IMR-90 (cell line): ENCODE measurements around the gene ADAM12. TPM values are rescaled to one million over a fixed set of nuclear protein-coding genes. Genes with fewer than 3 reads are reported as not detected.

Experiments used
- ATAC-seq: fragments of 200-7000 bp; cut with Tn5 transposase; 2 replicates; pipeline ENCODE4 v1.9.1; 2020; ENCODE audit warnings: low read depth, mild to moderate bottlenecking, moderate library complexity
- BruUV-seq: library from RNA; stranded (reverse); fragments of 400-500 nt; replicated peaks from 2 replicates; lab custom pipeline; 2021; lab: Mats Ljungman, UMichigan
- CTCF ChIA-PET: fragments of 300-600 bp; formaldehyde crosslinking; extraction: SDS; loops from one replicate; lab custom pipeline; 2021; ENCODE audit warnings: antibody characterized with exemption; lab: Yijun Ruan, JAX
- POLR2A ChIA-PET: fragments of 300-600 bp; sonication (Branson Sonifier 250); formaldehyde crosslinking; loops from one replicate; lab custom pipeline; 2022; ENCODE audit warnings: antibody characterized with exemption; ENCODE audit not compliant: unreplicated experiment; lab: Charles Lee
- DNase-seq: peaks from one replicate; pipeline ENCODE4 v3.0.0; 2013
- H2AFZ ChIP-seq: replicated peaks from 2 replicates; pipeline ENCODE3; 2013; ENCODE audit warnings: low read length, mild to moderate bottlenecking; ENCODE audit not compliant: poor library complexity
- H2AK5ac ChIP-seq: 2 replicates; pipeline ENCODE4 v1.6.1; 2013; ENCODE audit warnings: low read depth, low read length, inconsistent platforms
- H2AK9ac ChIP-seq: replicated peaks from 2 replicates; pipeline ENCODE3; 2013; ENCODE audit warnings: mild to moderate bottlenecking, low read depth, low read length, moderate library complexity; ENCODE audit not compliant: poor library complexity
- H2BK120ac ChIP-seq: 2 replicates; pipeline ENCODE4 v1.6.1; 2013; ENCODE audit warnings: low read depth, low read length, inconsistent platforms
- H2BK15ac ChIP-seq: 3 replicates; pipeline ENCODE4 v1.6.1; 2013; ENCODE audit warnings: low read depth, low read length, inconsistent platforms
- H2BK20ac ChIP-seq: 2 replicates; pipeline ENCODE4 v1.6.1; 2013; ENCODE audit warnings: low read depth, mild to moderate bottlenecking, inconsistent platforms, low read length, moderate library complexity
- H2BK5ac ChIP-seq: 2 replicates; pipeline ENCODE4 v1.6.1; 2013; ENCODE audit warnings: mild to moderate bottlenecking, low read depth, low read length, inconsistent platforms; ENCODE audit not compliant: poor library complexity, severe bottlenecking
- H3K14ac ChIP-seq: replicated peaks from 2 replicates; pipeline ENCODE4 v1.6.1; 2013; ENCODE audit warnings: low read depth, low read length, inconsistent platforms
- H3K18ac ChIP-seq: 2 replicates; pipeline ENCODE4 v1.6.1; 2013; ENCODE audit warnings: low read depth, low read length, control low read depth
- H3K23ac ChIP-seq: 2 replicates; pipeline ENCODE4 v1.6.1; 2013; ENCODE audit warnings: low read depth, low read length, inconsistent platforms
- H3K27ac ChIP-seq: 2 replicates; pipeline ENCODE4 v1.5.1; 2013; ENCODE audit warnings: mild to moderate bottlenecking, control low read depth, low read length; ENCODE audit not compliant: insufficient read depth
- H3K27me3 ChIP-seq: 2 replicates; pipeline ENCODE4 v1.6.1; 2013; ENCODE audit warnings: low read length; ENCODE audit not compliant: control insufficient read depth, insufficient read depth
- H3K36me3 ChIP-seq: 2 replicates; pipeline ENCODE4 v1.6.1; 2013; ENCODE audit warnings: low read length, mixed read lengths; ENCODE audit not compliant: control insufficient read depth, insufficient read depth
- H3K4ac ChIP-seq: 2 replicates; pipeline ENCODE4 v1.6.1; 2013; ENCODE audit warnings: low read depth, low read length, inconsistent platforms
- H3K4me1 ChIP-seq: 2 replicates; pipeline ENCODE4 v1.6.1; 2013; ENCODE audit warnings: low read length, mixed read lengths; ENCODE audit not compliant: control insufficient read depth, insufficient read depth
- H3K4me2 ChIP-seq: 2 replicates; pipeline ENCODE4 v1.6.1; 2013; ENCODE audit warnings: low read depth, mild to moderate bottlenecking, control low read depth, low read length, moderate library complexity
- H3K4me3 ChIP-seq: 2 replicates; pipeline ENCODE4 v1.5.1; 2013; ENCODE audit warnings: low read depth, mild to moderate bottlenecking, control low read depth, low read length, moderate library complexity; ENCODE audit not compliant: insufficient read depth
- H3K56ac ChIP-seq: 2 replicates; pipeline ENCODE4 v1.6.1; 2013; ENCODE audit warnings: low read length, inconsistent platforms; ENCODE audit not compliant: insufficient read depth; ENCODE audit errors: extremely low read depth
- H3K79me1 ChIP-seq, 2 experiments: 2 replicates each; pipeline ENCODE4 v1.6.1; 2013; ENCODE audit warnings: low read length in 2 of 2, inconsistent platforms in 1 of 2, low read depth in 1 of 2
- H3K9ac ChIP-seq: 2 replicates; pipeline ENCODE4 v1.6.1; 2013; ENCODE audit warnings: low read depth, low read length, control low read depth
- H3K9me1 ChIP-seq: 2 replicates; pipeline ENCODE4 v1.6.1; 2013; ENCODE audit warnings: low read length, inconsistent platforms; ENCODE audit not compliant: insufficient read depth
- H3K9me3 ChIP-seq: 2 replicates; pipeline ENCODE4 v1.6.1; 2013; ENCODE audit warnings: low read length; ENCODE audit not compliant: control insufficient read depth, insufficient read depth
- H4K20me1 ChIP-seq: 2 replicates; pipeline ENCODE4 v1.6.1; 2013; ENCODE audit warnings: low read length, inconsistent platforms; ENCODE audit not compliant: insufficient read depth
- H4K5ac ChIP-seq: 2 replicates; pipeline ENCODE4 v1.6.1; 2013; ENCODE audit warnings: mild to moderate bottlenecking, low read depth, low read length, control low read depth
- H4K8ac ChIP-seq, 2 experiments: 2 replicates each; pipeline ENCODE4 v1.6.1; 2013; ENCODE audit warnings: low read depth in 2 of 2, low read length in 2 of 2, control low read depth in 1 of 2, inconsistent platforms in 1 of 2
- H4K91ac ChIP-seq: 2 replicates; pipeline ENCODE4 v1.6.1; 2013; ENCODE audit warnings: low read depth, low read length, inconsistent platforms; ENCODE audit not compliant: insufficient read depth
- BHLHE40 ChIP-seq: fragments of 150-350 bp; IDR thresholded peaks from 2 replicates; pipeline ENCODE4 v1.6.1; 2016; ENCODE audit warnings: mild to moderate bottlenecking, low read depth, low read length
- CEBPB ChIP-seq: IDR thresholded peaks from 2 replicates; pipeline ENCODE4 v1.6.1; 2012; ENCODE audit warnings: low read depth, low read length, improper control_type of control experiment
- ELK1 ChIP-seq: fragments of 150-350 bp; IDR thresholded peaks from 2 replicates; pipeline ENCODE4 v1.6.1; 2016; ENCODE audit warnings: low read depth, mild to moderate bottlenecking, low read length, moderate library complexity, borderline replicate concordance
- FOS ChIP-seq: fragments of 150-350 bp; IDR thresholded peaks from 2 replicates; pipeline ENCODE4 v1.6.1; 2016; ENCODE audit warnings: low read depth, low read length
- POLR2A ChIP-seq: IDR thresholded peaks from 2 replicates; pipeline ENCODE4 v1.6.1; 2012; ENCODE audit warnings: mild to moderate bottlenecking, low read depth, low read length
- RAD21 ChIP-seq: IDR thresholded peaks from 2 replicates; pipeline ENCODE4 v1.6.1; 2012; ENCODE audit warnings: low read length, improper control_type of control experiment
- RCOR1 ChIP-seq: IDR thresholded peaks from 2 replicates; pipeline ENCODE4 v1.6.1; 2012; ENCODE audit warnings: mild to moderate bottlenecking, low read length, improper control_type of control experiment; ENCODE audit not compliant: insufficient replicate concordance
- RFX5 ChIP-seq: IDR thresholded peaks from 2 replicates; pipeline ENCODE4 v1.8.0; 2012; ENCODE audit warnings: low read depth, mild to moderate bottlenecking, low read length, moderate library complexity
- WGBS, 2 experiments: methylation state at CpG; one replicate each; pipeline versions ENCODE4 v1.1.5 to v1.1.7; 2013; ENCODE audit warnings: missing lambda C conversion rate in 2 of 2; ENCODE audit not compliant: insufficient read length in 1 of 2; ENCODE audit errors: extremely low coverage in 2 of 2; 5-methylcytosine and 5-hydroxymethylcytosine counted together
- dilution Hi-C: fragments of 300-500 bp; cut with HindIII; formaldehyde crosslinking; loops from one replicate; pipeline ENCODE4 v1.14.3; 2018; ENCODE audit warnings: low sequenced_read_pairs; ENCODE audit not compliant: unreplicated experiment
- in situ Hi-C: fragments of 300-500 bp; cut with MboI; formaldehyde crosslinking; loops from 3 replicates; pipeline ENCODE4 v1.14.3; 2019; ENCODE audit warnings: low sequenced_read_pairs, inconsistent platforms, mixed read lengths
- intact Hi-C: fragments of 100-400 bp; cut with micrococcal nuclease; formaldehyde crosslinking; loops from 2 replicates; pipeline ENCODE4 v1.10.0; 2022
- polyA plus RNA-seq, 3 experiments: library from polyadenylated mRNA; depleted of rRNA; stranded (reverse); fragments of >200 nt; gene quantifications; 2 replicates each; pipeline ENCODE4 v1.2.3, GENCODE V29; 2012; ENCODE audit warnings: low replicate concordance in 1 of 3
- total RNA-seq: library from RNA; depleted of rRNA; stranded (reverse); fragments of >200 nt; gene quantifications from 2 replicates; pipeline ENCODE4 v1.2.3, GENCODE V29; 2012

ADAM12 gene
- total and polyA plus RNA-seq, 2 of the 4 experiments (the other 2 are of a cell fraction): 9.6 to 10.2 TPM

GRCh38 chr10:126083009-126083408 is 305.3 kb downstream of the ADAM12 start:
- POLR2A ChIA-PET: no interaction called here
- 100% methylated on average over 2 of the region's 9 CpGs; no CpG with 5 or more reads in 1 of the 2 experiments for WGBS, 2 experiments
- H2AFZ ChIP-seq: no peak overlapping the region
- H3K18ac ChIP-seq: no peak overlapping the region
- H3K27me3 ChIP-seq: no peaks in the 10 kb centered on the region
- dilution Hi-C loops: no loop called here
- H2BK5ac ChIP-seq: no peak overlapping the region
- H2BK20ac ChIP-seq: no peak overlapping the region
- no peak overlapping the region for H3K14ac ChIP-seq
- no peak overlapping the region for H3K9ac ChIP-seq
- CTCF ChIA-PET: interaction anchor here (1.0 kb wide), 1 partner anchor 20 kb away, joined by 3 read pairs; no protein-coding TSS in a partner anchor
- no peak overlapping the region for H2BK120ac ChIP-seq
- TF ChIP-seq POLR2A: no peak
- no peak for TF ChIP-seq ELK1
- no peak for TF ChIP-seq RCOR1
- no peak for TF ChIP-seq FOS
- TF ChIP-seq RAD21: no peak
- TF ChIP-seq CEBPB: no peak
- no peak for TF ChIP-seq RFX5
- no peak for TF ChIP-seq BHLHE40
- H2BK15ac ChIP-seq: no peak overlapping the region
- BruUV-seq: no TSS peak
- ATAC-seq (no peak), DNase-seq (no peak)
- H3K56ac ChIP-seq: no peak overlapping the region
- H4K5ac ChIP-seq: no peak overlapping the region
- no peaks in the 10 kb centered on the region for H3K9me1 ChIP-seq
- H3K36me3 ChIP-seq: no peaks in the 10 kb centered on the region
- H3K4ac ChIP-seq: no peak overlapping the region
- no peak overlapping the region for H2AK9ac ChIP-seq
- H3K4me2 ChIP-seq: no peak overlapping the region
- peaks cover 5% of the 10 kb centered on the region for H3K4me1 ChIP-seq
- H3K9me3 ChIP-seq: no peaks in the 10 kb centered on the region; the same call in 1 of the 2 replicates
- no peak overlapping the region for H2AK5ac ChIP-seq
- H4K20me1 ChIP-seq: no peaks in the 10 kb centered on the region
- intact Hi-C loops: no loop called here
- H3K27ac ChIP-seq: no peak overlapping the region
- no peak overlapping the region for H3K23ac ChIP-seq
- no peak overlapping the region for H4K8ac ChIP-seq
- H3K79me1 ChIP-seq: no peaks in the 10 kb centered on the region
- H3K4me3 ChIP-seq: no peak overlapping the region
- no peak overlapping the region for H4K91ac ChIP-seq
- in situ Hi-C loops: no loop called here
